Breast epithelium (tissue), 4 donors: ENCODE measurements around the gene PAFAH2. TPM values are rescaled to one million over a fixed set of nuclear protein-coding genes. Genes with fewer than 3 reads are reported as not detected.
"Not testable (repeated sequence)": the region's sequence is repeated elsewhere in the genome, so short reads cannot be mapped to it uniquely, and the experiment has no call there.

Experiments
- DNase-seq, 2 donors: peaks; one replicate each; pipeline ENCODE4 v3.0.0-alpha.2; 2019; ENCODE audit warnings: low spot score in 2 of 2
- H3K27ac ChIP-seq, 2 donors: fragments of 200-600 bp; sonication (generic) in 1 of 2; one replicate each; pipeline ENCODE4 v1.5.1; 2016 to 2019; ENCODE audit warnings: mild to moderate bottlenecking in 1 of 2
- H3K27me3 ChIP-seq, 2 donors: fragments of 200-600 bp; sonication (generic) in 1 of 2; one replicate each; pipeline versions ENCODE4 v1.5.1 to v1.6.0; 2017 to 2019; ENCODE audit warnings: control low read depth in 1 of 2, mild to moderate bottlenecking in 1 of 2
- H3K36me3 ChIP-seq: fragments of 200-600 bp; one replicate; pipeline ENCODE4 v1.5.1; 2019
- H3K4me1 ChIP-seq, 2 donors: fragments of 200-600 bp; sonication (generic); one replicate each; pipeline ENCODE4 v1.5.1; 2016 to 2019; ENCODE audit warnings: control low read depth in 1 of 2
- H3K4me3 ChIP-seq, 3 donors: fragments of 200-600 bp; sonication (generic); 1 replicate in 2 of 3; 2 replicates in 1 of 3; pipeline ENCODE4 v1.5.1; 2016 to 2019; ENCODE audit warnings: mild to moderate bottlenecking in 3 of 3, moderate library complexity in 2 of 3
- H3K9me3 ChIP-seq, 2 donors: fragments of 200-600 bp; sonication (generic) in 1 of 2; one replicate each; pipeline ENCODE4 v1.5.1; 2016 to 2019; ENCODE audit warnings: control low read depth in 1 of 2
- POLR2A ChIP-seq: fragments of 450-650 bp; IDR thresholded peaks from one replicate; pipeline ENCODE4 v1.6.1; 2016; ENCODE audit warnings: antibody characterized with exemption, mild to moderate bottlenecking, moderate library complexity
- POLR2AphosphoS5 ChIP-seq, 3 donors: sonication (generic); formaldehyde crosslinking; IDR thresholded peaks; one replicate each; pipeline ENCODE4 v1.6.1; 2017; ENCODE audit warnings: antibody characterized with exemption in 3 of 3
- intact Hi-C: fragments of 100-400 bp; cut with DNase I; formaldehyde crosslinking; loops from one replicate; pipeline ENCODE4 v1.15.1; 2023; ENCODE audit warnings: low total_unique reads
- total RNA-seq, 3 donors: library from RNA; depleted of rRNA; stranded (reverse); fragments of >200 nt; gene quantifications; one replicate each; pipeline ENCODE4 v1.1.0, GENCODE V29; 2016
- TF ChIP-seq, protein P1 (sequence below), 3 donors: fragments of 450-650 bp; IDR thresholded peaks; one replicate each; pipeline ENCODE4 v1.5.1; 2016 to 2017; ENCODE audit warnings: antibody characterized with exemption in 3 of 3, mild to moderate bottlenecking in 3 of 3, moderate library complexity in 3 of 3

PAFAH2 gene
- total RNA-seq, 3 donors from 2014 or later: 8.2 to 19.9 (median 9.8) TPM

GRCh38 chr1:25989440-25990234 is 8.2 kb downstream of the PAFAH2 start:
- no peaks in the 10 kb centered on the region for H3K4me1 ChIP-seq
- TF ChIP-seq POLR2AphosphoS5 (IDR thresholded peaks at IDR 0.05) (no peak), POLR2A (no peak)
- TF ChIP-seq, protein P1, sequence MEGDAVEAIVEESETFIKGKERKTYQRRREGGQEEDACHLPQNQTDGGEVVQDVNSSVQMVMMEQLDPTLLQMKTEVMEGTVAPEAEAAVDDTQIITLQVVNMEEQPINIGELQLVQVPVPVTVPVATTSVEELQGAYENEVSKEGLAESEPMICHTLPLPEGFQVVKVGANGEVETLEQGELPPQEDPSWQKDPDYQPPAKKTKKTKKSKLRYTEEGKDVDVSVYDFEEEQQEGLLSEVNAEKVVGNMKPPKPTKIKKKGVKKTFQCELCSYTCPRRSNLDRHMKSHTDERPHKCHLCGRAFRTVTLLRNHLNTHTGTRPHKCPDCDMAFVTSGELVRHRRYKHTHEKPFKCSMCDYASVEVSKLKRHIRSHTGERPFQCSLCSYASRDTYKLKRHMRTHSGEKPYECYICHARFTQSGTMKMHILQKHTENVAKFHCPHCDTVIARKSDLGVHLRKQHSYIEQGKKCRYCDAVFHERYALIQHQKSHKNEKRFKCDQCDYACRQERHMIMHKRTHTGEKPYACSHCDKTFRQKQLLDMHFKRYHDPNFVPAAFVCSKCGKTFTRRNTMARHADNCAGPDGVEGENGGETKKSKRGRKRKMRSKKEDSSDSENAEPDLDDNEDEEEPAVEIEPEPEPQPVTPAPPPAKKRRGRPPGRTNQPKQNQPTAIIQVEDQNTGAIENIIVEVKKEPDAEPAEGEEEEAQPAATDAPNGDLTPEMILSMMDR (IDR thresholded peaks at IDR 0.05): no peak
- no peaks in the 10 kb centered on the region for H3K36me3 ChIP-seq
- no peak overlapping the region for H3K4me3 ChIP-seq
- H3K9me3 ChIP-seq: no peaks in the 10 kb centered on the region
- H3K27ac ChIP-seq: peak overlapping the region in 1 of 2 donors; percentile 21
- no peaks in the 10 kb centered on the region for H3K27me3 ChIP-seq
- no peak for DNase-seq
- intact Hi-C loops: loop anchor here (10.0 kb wide), 1 partner anchor 95 kb away; no protein-coding TSS in a partner anchor

- H3K36me3 ChIP-seq: no peaks in the 10 kb centered on the region
- TF ChIP-seq POLR2A: no peak
- TF ChIP-seq POLR2AphosphoS5 (IDR thresholded peaks at IDR 0.05): no peak
- TF ChIP-seq, protein P1 (IDR thresholded peaks at IDR 0.05): no peak
- no peak overlapping the region for H3K27ac ChIP-seq
Observed at GRCh38 chr1:25987951-25988350, 9.9 kb downstream of the PAFAH2 start.

GRCh38 chr1:25986773-25987172 is 11.1 kb downstream of the PAFAH2 start:
- H3K27ac ChIP-seq, H3K4me1 ChIP-seq, DNase-seq, H3K27me3 ChIP-seq, H3K4me3 ChIP-seq, H3K9me3 ChIP-seq, intact Hi-C loops, H3K36me3 ChIP-seq: not testable (repeated sequence)

More at GRCh38 chr1:25987951-25988350, 9.9 kb downstream of the PAFAH2 start:
- H3K4me3 ChIP-seq: no peak overlapping the region
- H3K4me1 ChIP-seq: no peaks in the 10 kb centered on the region
- no peaks in the 10 kb centered on the region for H3K9me3 ChIP-seq
- DNase-seq: no peak
- H3K27me3 ChIP-seq: no peaks in the 10 kb centered on the region
- intact Hi-C loops: no loop called here

DNA sequence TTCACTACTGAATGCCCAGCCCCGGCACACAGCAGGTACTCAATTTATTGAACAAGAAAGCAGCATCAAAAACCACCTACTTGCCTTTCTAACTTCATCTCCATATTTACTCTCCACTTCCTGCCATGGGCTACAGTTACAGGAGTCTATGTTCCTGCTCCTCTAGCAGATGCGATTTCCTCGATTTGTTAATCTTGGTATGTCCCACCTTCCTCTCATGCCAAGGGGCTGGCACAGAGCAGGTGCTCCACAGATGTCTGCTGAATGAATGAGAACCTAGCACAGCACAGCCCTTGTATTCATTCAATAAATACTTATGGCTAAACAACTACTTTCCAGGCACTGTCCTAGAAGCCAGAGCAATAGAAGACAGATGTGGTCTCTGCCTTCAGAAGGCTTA is 12.2 kb downstream of the PAFAH2 start:
- Histone ChIP-seq H3K4me1 (no peaks in the 10 kb centered on the region), H3K27ac (no peak overlapping the region), H3K9me3 (no peaks in the 10 kb centered on the region), H3K36me3 (no peaks in the 10 kb centered on the region), H3K27me3 (no peaks in the 10 kb centered on the region), H3K4me3 (no peak overlapping the region)
- intact Hi-C loops: no loop called here
- DNase-seq: no peak
- no peak for TF ChIP-seq POLR2AphosphoS5 (IDR thresholded peaks at IDR 0.05)
- TF ChIP-seq POLR2A: no peak
- TF ChIP-seq, protein P1 (IDR thresholded peaks at IDR 0.05): no peak

DNA sequence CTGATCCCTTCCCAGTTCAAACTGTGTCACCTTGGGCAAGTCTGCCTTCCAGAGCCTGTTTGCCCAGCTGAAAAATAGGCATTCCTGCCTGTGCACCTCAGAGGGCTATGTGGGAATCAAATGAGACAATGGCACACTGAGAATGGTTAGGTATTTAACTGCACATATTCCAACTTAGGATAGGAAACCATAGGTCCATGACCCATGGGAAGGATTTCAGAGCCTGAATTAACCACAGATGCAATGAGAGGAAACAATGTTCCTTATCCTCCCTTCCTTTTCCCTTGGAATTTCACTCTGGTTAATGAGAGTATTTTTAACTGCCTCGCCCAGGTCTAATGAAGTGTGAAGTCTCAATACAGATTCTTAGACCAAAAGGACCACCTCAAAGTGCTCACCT is 12.7 kb downstream of the PAFAH2 start:
- TF ChIP-seq POLR2AphosphoS5 (IDR thresholded peaks at IDR 0.05): no peak
- no peak for TF ChIP-seq POLR2A
- TF ChIP-seq, protein P1 (IDR thresholded peaks at IDR 0.05): no peak
- Histone ChIP-seq H3K36me3 (no peaks in the 10 kb centered on the region), H3K9me3 (no peaks in the 10 kb centered on the region), H3K4me1 (no peaks in the 10 kb centered on the region), H3K4me3 (no peak overlapping the region), H3K27me3 (no peaks in the 10 kb centered on the region), H3K27ac (no peak overlapping the region)
- intact Hi-C loops: no loop called here
- no peak for DNase-seq
